ENCODE data around the gene SIDT2. TPM values are rescaled to one million over a fixed set of nuclear protein-coding genes. Genes with fewer than 3 reads are reported as not detected.

SIDT2 gene
- total and polyA plus RNA-seq, 2 of the 13 experiments (the other 11 are each of a cell fraction or from before 2014, with no cell fraction given): 11.5 to 28.0 TPM

DNA sequence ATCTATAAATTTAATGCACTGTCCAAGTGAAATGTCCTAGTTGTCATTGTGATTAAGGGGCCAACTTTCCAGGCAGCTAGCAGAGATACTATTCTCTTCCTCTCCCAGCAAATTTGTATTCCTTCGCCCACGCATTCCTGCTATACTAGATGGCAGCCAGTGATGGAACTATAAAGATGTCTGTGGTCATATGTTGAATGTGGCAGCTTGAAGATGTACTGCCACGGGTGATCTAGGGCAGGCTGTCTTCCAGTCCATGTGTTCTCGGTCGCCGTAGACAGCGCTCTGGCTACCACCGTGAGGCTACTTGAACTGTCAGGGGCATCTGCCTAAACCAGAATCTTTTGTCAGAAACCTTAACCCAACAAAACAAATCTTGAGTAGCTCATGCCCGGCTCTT, 8.3 kb upstream of the SIDT2 start:
- TF ChIP-seq SSRP1 (CRISPR knock-in tag; IDR thresholded peaks at IDR 0.05): no peak
- TF ChIP-seq NFRKB (IDR thresholded peaks at IDR 0.05): no peak
- no peak for TF ChIP-seq FOXJ3 (CRISPR knock-in tag; IDR thresholded peaks at IDR 0.05; ENCODE audit: borderline replicate concordance)
- TF ChIP-seq RORA (CRISPR knock-in tag; IDR thresholded peaks at IDR 0.05): no peak
- TF ChIP-seq MLLT10 (CRISPR knock-in tag; IDR thresholded peaks at IDR 0.05): no peak
- TF ChIP-seq TAF1 (CRISPR knock-in tag; IDR thresholded peaks at IDR 0.05): no peak
- TF ChIP-seq PHF21A (CRISPR knock-in tag; IDR thresholded peaks at IDR 0.05): no peak
- TF ChIP-seq, protein P1, sequence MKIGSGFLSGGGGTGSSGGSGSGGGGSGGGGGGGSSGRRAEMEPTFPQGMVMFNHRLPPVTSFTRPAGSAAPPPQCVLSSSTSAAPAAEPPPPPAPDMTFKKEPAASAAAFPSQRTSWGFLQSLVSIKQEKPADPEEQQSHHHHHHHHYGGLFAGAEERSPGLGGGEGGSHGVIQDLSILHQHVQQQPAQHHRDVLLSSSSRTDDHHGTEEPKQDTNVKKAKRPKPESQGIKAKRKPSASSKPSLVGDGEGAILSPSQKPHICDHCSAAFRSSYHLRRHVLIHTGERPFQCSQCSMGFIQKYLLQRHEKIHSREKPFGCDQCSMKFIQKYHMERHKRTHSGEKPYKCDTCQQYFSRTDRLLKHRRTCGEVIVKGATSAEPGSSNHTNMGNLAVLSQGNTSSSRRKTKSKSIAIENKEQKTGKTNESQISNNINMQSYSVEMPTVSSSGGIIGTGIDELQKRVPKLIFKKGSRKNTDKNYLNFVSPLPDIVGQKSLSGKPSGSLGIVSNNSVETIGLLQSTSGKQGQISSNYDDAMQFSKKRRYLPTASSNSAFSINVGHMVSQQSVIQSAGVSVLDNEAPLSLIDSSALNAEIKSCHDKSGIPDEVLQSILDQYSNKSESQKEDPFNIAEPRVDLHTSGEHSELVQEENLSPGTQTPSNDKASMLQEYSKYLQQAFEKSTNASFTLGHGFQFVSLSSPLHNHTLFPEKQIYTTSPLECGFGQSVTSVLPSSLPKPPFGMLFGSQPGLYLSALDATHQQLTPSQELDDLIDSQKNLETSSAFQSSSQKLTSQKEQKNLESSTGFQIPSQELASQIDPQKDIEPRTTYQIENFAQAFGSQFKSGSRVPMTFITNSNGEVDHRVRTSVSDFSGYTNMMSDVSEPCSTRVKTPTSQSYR (CRISPR knock-in tag; IDR thresholded peaks at IDR 0.05; ENCODE audit: borderline replicate concordance): no peak
- peaks cover 8 to 41% of the 10 kb centered on the region in 2 experiments; a peak in 4 of 5 replicates for H3K36me3 ChIP-seq (replicated peaks in 1 of 2; ENCODE audit: control insufficient read depth in 1 of 2, insufficient read depth in 2 of 2, low read length in 2 of 2)
- H3K79me2 ChIP-seq (ENCODE audit: insufficient read depth, low read length): no peaks in the 10 kb centered on the region
- H3K27ac ChIP-seq (ENCODE audit: extremely low read length, insufficient read depth, low read length): no peak overlapping the region
- ChIA-PET CTCF (ENCODE audit: low intra/inter-chr PET ratio, low total read pairs) (no interaction called here), POLR2A (interaction anchor here (1.6 kb wide), 1 partner anchor 8 kb away, joined by 4 read pairs; the partner anchor contains the start of gene SIDT2)
- no peak for FAIRE-seq
- no peak overlapping the region for H3K9ac ChIP-seq (ENCODE audit: insufficient read depth, low read depth, low read length)
- H3K9me3 ChIP-seq (ENCODE audit: low read length): no peaks in the 10 kb centered on the region
- H4K20me1 ChIP-seq (ENCODE audit: insufficient read depth, low read length): no peaks in the 10 kb centered on the region
- H3K4me2 ChIP-seq (ENCODE audit: low read depth, low read length): no peak overlapping the region
- H3K4me1 ChIP-seq (ENCODE audit: insufficient read depth, low read length): peaks cover 13% of the 10 kb centered on the region; the same call in 1 of the 2 replicates
- H3K27me3 ChIP-seq (ENCODE audit: control insufficient read depth in 1 of 2, insufficient read depth in 2 of 2, low read length in 2 of 2): no peaks in the 10 kb centered on the region
- BruUV-seq (replicated peaks): TSS peak; percentile 22
- H3K4me3 ChIP-seq (replicated peaks in 1 of 3; ENCODE audit: insufficient read depth in 1 of 3, low read depth in 2 of 3, low read length in 3 of 3): no peak overlapping the region
- in situ Hi-C loops (cut with HindIII; ENCODE audit: extremely low pct_ligation_motif_present, low pct_unique_long_range_greater_than_20kb) (no loop called here), intact Hi-C loops (cut with micrococcal nuclease; ENCODE audit: unreplicated experiment) (no loop called here)
- DNase-seq (ENCODE audit: low spot score): no peak
- WGBS (ENCODE audit: low lambda C conversion rate): 97% methylated on average over 9 of the region's 9 CpGs
- no peak for ATAC-seq
- no peak overlapping the region for H2AFZ ChIP-seq (ENCODE audit: low read length)

All from HepG2 (cell line).